WI38 (cell line): ENCODE data around the gene APBA2.

Source experiments
- H3K4me3 ChIP-seq: 2 replicates; pipeline ENCODE4 v1.5.1; 2011; ENCODE audit warnings: low read depth, mild to moderate bottlenecking, control low read depth, low read length
- TF ChIP-seq, protein P1 (sequence below): IDR thresholded peaks from 2 replicates; pipeline ENCODE4 v1.5.1; 2012; ENCODE audit warnings: low read depth, mild to moderate bottlenecking, control low read depth, low read length

The APBA2 gene

DNA sequence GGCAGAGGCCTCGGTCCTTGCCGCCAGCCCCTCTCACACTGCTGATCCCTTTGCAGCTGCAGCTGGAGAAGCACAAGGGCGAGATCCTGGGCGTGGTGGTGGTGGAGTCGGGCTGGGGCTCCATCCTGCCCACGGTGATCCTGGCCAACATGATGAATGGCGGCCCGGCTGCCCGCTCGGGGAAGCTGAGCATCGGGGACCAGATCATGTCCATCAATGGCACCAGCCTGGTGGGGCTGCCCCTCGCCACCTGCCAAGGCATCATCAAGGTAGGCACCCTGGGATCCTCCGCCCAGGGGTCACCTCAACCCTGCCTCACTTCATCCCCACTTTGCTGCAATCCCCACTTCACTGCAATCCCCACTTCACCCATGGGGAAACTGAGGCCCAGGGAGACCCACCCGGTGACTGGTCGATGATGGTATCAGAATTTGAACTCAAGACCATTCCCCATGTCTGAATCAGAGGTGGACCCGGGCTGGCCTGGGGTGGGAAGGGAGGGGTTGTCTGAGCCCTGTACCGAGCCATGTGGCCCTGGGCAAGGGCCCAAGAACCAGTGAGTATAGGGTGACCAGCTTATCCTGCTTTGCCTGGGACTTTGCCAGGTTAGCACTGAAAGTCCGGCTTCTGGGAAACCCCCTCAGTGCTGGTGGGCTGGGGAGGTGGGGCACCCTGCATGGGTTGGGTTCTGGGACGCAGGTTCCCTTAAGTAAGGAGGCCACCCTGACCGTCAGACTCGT, 220.9 kb downstream of the APBA2 start:
- TF ChIP-seq, protein P1, sequence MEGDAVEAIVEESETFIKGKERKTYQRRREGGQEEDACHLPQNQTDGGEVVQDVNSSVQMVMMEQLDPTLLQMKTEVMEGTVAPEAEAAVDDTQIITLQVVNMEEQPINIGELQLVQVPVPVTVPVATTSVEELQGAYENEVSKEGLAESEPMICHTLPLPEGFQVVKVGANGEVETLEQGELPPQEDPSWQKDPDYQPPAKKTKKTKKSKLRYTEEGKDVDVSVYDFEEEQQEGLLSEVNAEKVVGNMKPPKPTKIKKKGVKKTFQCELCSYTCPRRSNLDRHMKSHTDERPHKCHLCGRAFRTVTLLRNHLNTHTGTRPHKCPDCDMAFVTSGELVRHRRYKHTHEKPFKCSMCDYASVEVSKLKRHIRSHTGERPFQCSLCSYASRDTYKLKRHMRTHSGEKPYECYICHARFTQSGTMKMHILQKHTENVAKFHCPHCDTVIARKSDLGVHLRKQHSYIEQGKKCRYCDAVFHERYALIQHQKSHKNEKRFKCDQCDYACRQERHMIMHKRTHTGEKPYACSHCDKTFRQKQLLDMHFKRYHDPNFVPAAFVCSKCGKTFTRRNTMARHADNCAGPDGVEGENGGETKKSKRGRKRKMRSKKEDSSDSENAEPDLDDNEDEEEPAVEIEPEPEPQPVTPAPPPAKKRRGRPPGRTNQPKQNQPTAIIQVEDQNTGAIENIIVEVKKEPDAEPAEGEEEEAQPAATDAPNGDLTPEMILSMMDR, result no peak
- no peak overlapping the region for H3K4me3 ChIP-seq

- H3K4me3 ChIP-seq, result no peak overlapping the region
- TF ChIP-seq, protein P1, result no peak
Measured at GRCh38 chr15:29107291-29107890, 221.6 kb downstream of the APBA2 start.

- TF ChIP-seq, protein P1, result no peak
Measured at GRCh38 chr15:29107971-29108645, 222.3 kb downstream of the APBA2 start.

GRCh38 chr15:29109762-29110161, 224.0 kb downstream of the APBA2 start:
- no peak overlapping the region for H3K4me3 ChIP-seq
- TF ChIP-seq, protein P1, result no peak

More at GRCh38 chr15:29107971-29108645, 222.3 kb downstream of the APBA2 start:
- no peak overlapping the region for H3K4me3 ChIP-seq

DNA sequence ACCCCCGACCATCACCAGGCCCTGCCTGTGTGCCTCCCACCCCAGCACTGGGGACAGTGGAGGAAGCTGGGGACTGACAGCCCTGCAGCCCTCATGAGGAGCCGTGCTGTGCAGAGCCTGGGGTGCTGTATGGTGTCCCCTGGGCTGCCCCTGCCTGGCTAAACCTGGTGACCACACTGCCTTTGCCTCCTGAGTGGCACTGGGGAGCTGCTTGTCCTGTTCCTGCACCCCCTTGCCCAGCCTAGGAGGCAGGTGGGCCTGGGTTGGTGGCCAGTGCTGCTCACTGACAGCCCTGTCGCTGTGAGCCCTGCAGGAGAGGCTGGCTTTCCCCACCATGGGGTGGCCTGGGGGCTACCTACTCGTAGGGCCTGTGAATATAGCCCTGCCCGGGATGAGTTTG, 224.4 kb downstream of the APBA2 start:
- TF ChIP-seq, protein P1, result no peak
- H3K4me3 ChIP-seq, result no peak overlapping the region

DNA sequence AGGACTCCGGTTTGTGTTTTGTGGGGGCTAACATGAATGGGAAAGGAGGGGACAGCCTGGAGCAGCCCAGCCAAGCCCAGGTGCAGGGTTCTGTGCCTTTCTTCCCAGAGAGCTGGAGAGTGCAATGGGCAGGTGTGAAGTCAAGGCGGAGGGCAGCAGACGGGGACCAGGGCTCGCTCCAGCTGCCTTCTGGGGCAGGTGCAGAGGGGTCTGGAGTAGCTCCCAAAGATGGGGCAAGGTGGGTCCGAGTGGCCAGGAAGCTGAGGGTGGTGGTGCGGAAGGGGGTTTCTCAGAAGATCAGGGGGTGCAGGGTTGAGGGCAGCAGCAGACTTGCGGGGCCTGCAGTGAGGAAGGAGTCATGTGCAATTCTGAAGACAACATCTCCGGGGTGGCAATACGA, 225.0 kb downstream of the APBA2 start:
- no peak overlapping the region for H3K4me3 ChIP-seq
- TF ChIP-seq, protein P1, result no peak
